HepG2 (cell line): ENCODE data around the gene NOXO1. TPM values are rescaled to one million over a fixed set of nuclear protein-coding genes. Genes with fewer than 3 reads are reported as not detected.

Experiments
- HNF1A ChIP-seq, 2 experiments: sonication (generic) in 1 of 2; formaldehyde crosslinking in 1 of 2; IDR thresholded peaks; 2 replicates each; pipeline versions ENCODE4 v1.4.0 to v1.6.1; 2016 to 2020; ENCODE audit warnings: borderline replicate concordance in 1 of 2, low read depth in 1 of 2, mild to moderate bottlenecking in 1 of 2, missing genetic modification reagents in 1 of 2
- IKZF4 ChIP-seq: sonication (generic); formaldehyde crosslinking; IDR thresholded peaks from 2 replicates; pipeline ENCODE4 v1.5.1; 2020; ENCODE audit warnings: borderline replicate concordance, mild to moderate bottlenecking, low read depth, missing genetic modification reagents; ENCODE audit errors: not compliant biosample characterization
- KDM1A ChIP-seq: IDR thresholded peaks from 2 replicates; pipeline ENCODE4 v1.6.1; 2016; ENCODE audit warnings: missing compliant biosample characterization
- KLF11 ChIP-seq: IDR thresholded peaks from 2 replicates; pipeline ENCODE4 v1.6.1; 2016; ENCODE audit warnings: missing compliant biosample characterization
- NPAS2 ChIP-seq: sonication (generic); formaldehyde crosslinking; IDR thresholded peaks from 2 replicates; pipeline ENCODE4 v1.8.0; 2022; ENCODE audit warnings: mild to moderate bottlenecking, missing genetic modification reagents, borderline replicate concordance
- PHF20 ChIP-seq: sonication (generic); formaldehyde crosslinking; IDR thresholded peaks from 2 replicates; pipeline ENCODE4 v1.5.0; 2020; ENCODE audit warnings: mild to moderate bottlenecking, missing genetic modification reagents
- SNAI1 ChIP-seq: sonication (generic); formaldehyde crosslinking; IDR thresholded peaks from 2 replicates; pipeline ENCODE4 v1.5.0; 2020; ENCODE audit warnings: mild to moderate bottlenecking, missing genetic modification reagents, borderline replicate concordance
- TMF1 ChIP-seq: sonication (generic); formaldehyde crosslinking; IDR thresholded peaks from 2 replicates; pipeline ENCODE4 v1.8.1; 2022; ENCODE audit warnings: low read depth, missing genetic modification reagents
- TRIM24 ChIP-seq: sonication (generic); formaldehyde crosslinking; IDR thresholded peaks from 2 replicates; pipeline ENCODE4 v1.8.0; 2022; ENCODE audit warnings: mild to moderate bottlenecking, missing genetic modification reagents
- XBP1 ChIP-seq: sonication (generic); formaldehyde crosslinking; IDR thresholded peaks from 2 replicates; pipeline ENCODE4 v1.5.0; 2020; ENCODE audit warnings: missing genetic modification reagents
- ZFAT ChIP-seq: sonication (generic); formaldehyde crosslinking; conservative IDR thresholded peaks from 2 replicates; pipeline ENCODE4 v1.8.1; 2023; ENCODE audit warnings: missing genetic modification reagents, inconsistent platforms
- ZNF10 ChIP-seq: sonication (generic); formaldehyde crosslinking; IDR thresholded peaks from 2 replicates; pipeline ENCODE4 v1.4.0; 2020; ENCODE audit warnings: mild to moderate bottlenecking, low read depth, missing genetic modification reagents, borderline replicate concordance
- ZNF230 ChIP-seq: sonication (generic); formaldehyde crosslinking; IDR thresholded peaks from 2 replicates; pipeline ENCODE4 v1.4.0; 2020; ENCODE audit warnings: mild to moderate bottlenecking, missing genetic modification reagents
- ZNF580 ChIP-seq: IDR thresholded peaks from 2 replicates; pipeline ENCODE4 v1.6.1; 2016; ENCODE audit warnings: low read depth, borderline replicate concordance
- ZNF589 ChIP-seq: sonication (generic); formaldehyde crosslinking; conservative IDR thresholded peaks from 2 replicates; pipeline ENCODE4 v1.8.0; 2022; ENCODE audit warnings: mild to moderate bottlenecking, moderate library complexity, missing genetic modification reagents
- ZNF652 ChIP-seq: IDR thresholded peaks from 2 replicates; pipeline ENCODE4 v1.6.1; 2016; ENCODE audit warnings: low read depth, borderline replicate concordance
- ZNF773 ChIP-seq: sonication (generic); formaldehyde crosslinking; IDR thresholded peaks from 2 replicates; pipeline ENCODE4 v1.4.0; 2020; ENCODE audit warnings: missing genetic modification reagents, borderline replicate concordance
- polyA plus RNA-seq, 8 experiments: library from polyadenylated mRNA; depleted of rRNA in 3 of 8; stranded (reverse) in 7 of 8; unstranded in 1 of 8; fragments of >200 nt; fragmentation: Illumina TruSeq in 4 of 8; extraction: Trizol in 4 of 8; gene quantifications; 2 replicates each; pipeline versions ENCODE4 v1.2.1 to v1.2.3, GENCODE V29; 2011 to 2016; ENCODE audit warnings: low read depth in 4 of 8, missing spikeins in 1 of 8, mixed read lengths in 1 of 8; ENCODE audit not compliant: insufficient read depth in 1 of 8
- total RNA-seq, 5 experiments: library from RNA; depleted of rRNA; stranded (reverse); fragments of >200 nt; fragmentation: Illumina TruSeq; extraction: Trizol; gene quantifications; 2 replicates each; pipeline ENCODE4 v1.2.3, GENCODE V29; 2016; ENCODE audit warnings: low read depth in 1 of 5
- TF ChIP-seq, protein P1 (sequence below): sonication (generic); formaldehyde crosslinking; IDR thresholded peaks from 2 replicates; pipeline ENCODE4 v1.4.0; 2020; ENCODE audit warnings: mild to moderate bottlenecking, missing genetic modification reagents
- TF ChIP-seq, protein P2 (sequence below): sonication (generic); formaldehyde crosslinking; IDR thresholded peaks from 2 replicates; pipeline ENCODE4 v1.9.0; 2022; ENCODE audit warnings: low read depth, missing genetic modification reagents
- TF ChIP-seq, protein P3 (sequence below): sonication (generic); formaldehyde crosslinking; IDR thresholded peaks from 2 replicates; pipeline ENCODE4 v1.4.0; 2020; ENCODE audit warnings: missing genetic modification reagents

NOXO1 gene
- total and polyA plus RNA-seq, 2 of the 13 experiments (the other 11 are each of a cell fraction or from before 2014, with no cell fraction given) = 0.69 to 1.4 TPM

GRCh38 chr16:2009791-2010510 is 28.7 kb upstream of the NOXO1 start, which contains the start of gene ZNF598 (continued):
- TF ChIP-seq ZNF652 (CRISPR knock-in tag) (no peak), ZFAT (CRISPR knock-in tag) (no peak), ZNF773 (CRISPR knock-in tag) (no peak), XBP1 (no peak), NPAS2 (CRISPR knock-in tag) (0 out of 2 replicates have a peak, but pooled peaks have one; percentile 50), TMF1 (CRISPR knock-in tag) (no peak), PHF20 (CRISPR knock-in tag) (peak; percentile 86), ZNF580 (CRISPR knock-in tag) (peak; percentile 61; the same call in 1 of the 2 replicates), SNAI1 (CRISPR knock-in tag) (no peak), ZNF10 (no peak), KDM1A (CRISPR knock-in tag) (no peak), ZNF589 (CRISPR knock-in tag) (peak; percentile 79; the same call in 1 of the 2 replicates), HNF1A (IDR thresholded peaks at IDR 0.05; ENCODE audit: low read depth) (no peak), HNF1A (CRISPR knock-in tag; IDR thresholded peaks at IDR 0.05; ENCODE audit: borderline replicate concordance) (no peak; the same call in 1 of the 2 replicates), IKZF4 (no peak), KLF11 (CRISPR knock-in tag) (no peak), TRIM24 (CRISPR knock-in tag) (no peak), ZNF230 (CRISPR knock-in tag) (0 out of 2 replicates have a peak, but pooled peaks have one; percentile 17)
- TF ChIP-seq, protein P1, sequence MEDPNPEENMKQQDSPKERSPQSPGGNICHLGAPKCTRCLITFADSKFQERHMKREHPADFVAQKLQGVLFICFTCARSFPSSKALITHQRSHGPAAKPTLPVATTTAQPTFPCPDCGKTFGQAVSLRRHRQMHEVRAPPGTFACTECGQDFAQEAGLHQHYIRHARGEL = no peak
- TF ChIP-seq, protein P2, sequence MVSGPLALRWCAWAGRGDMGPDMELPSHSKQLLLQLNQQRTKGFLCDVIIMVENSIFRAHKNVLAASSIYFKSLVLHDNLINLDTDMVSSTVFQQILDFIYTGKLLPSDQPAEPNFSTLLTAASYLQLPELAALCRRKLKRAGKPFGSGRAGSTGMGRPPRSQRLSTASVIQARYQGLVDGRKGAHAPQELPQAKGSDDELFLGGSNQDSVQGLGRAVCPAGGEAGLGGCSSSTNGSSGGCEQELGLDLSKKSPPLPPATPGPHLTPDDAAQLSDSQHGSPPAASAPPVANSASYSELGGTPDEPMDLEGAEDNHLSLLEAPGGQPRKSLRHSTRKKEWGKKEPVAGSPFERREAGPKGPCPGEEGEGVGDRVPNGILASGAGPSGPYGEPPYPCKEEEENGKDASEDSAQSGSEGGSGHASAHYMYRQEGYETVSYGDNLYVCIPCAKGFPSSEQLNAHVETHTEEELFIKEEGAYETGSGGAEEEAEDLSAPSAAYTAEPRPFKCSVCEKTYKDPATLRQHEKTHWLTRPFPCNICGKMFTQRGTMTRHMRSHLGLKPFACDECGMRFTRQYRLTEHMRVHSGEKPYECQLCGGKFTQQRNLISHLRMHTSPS (CRISPR knock-in tag) = no peak
- TF ChIP-seq, protein P3, sequence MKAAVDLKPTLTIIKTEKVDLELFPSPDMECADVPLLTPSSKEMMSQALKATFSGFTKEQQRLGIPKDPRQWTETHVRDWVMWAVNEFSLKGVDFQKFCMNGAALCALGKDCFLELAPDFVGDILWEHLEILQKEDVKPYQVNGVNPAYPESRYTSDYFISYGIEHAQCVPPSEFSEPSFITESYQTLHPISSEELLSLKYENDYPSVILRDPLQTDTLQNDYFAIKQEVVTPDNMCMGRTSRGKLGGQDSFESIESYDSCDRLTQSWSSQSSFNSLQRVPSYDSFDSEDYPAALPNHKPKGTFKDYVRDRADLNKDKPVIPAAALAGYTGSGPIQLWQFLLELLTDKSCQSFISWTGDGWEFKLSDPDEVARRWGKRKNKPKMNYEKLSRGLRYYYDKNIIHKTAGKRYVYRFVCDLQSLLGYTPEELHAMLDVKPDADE (CRISPR knock-in tag) = no peak
